Breast epithelium (tissue), 3 donors: ENCODE measurements around the gene FAM240A.

Experiments
- CTCF ChIP-seq, 3 donors: fragments of 450-650 bp; IDR thresholded peaks; one replicate each; pipeline ENCODE4 v1.5.1; 2016 to 2017; ENCODE audit warnings: antibody characterized with exemption in 3 of 3, mild to moderate bottlenecking in 3 of 3, moderate library complexity in 3 of 3
- POLR2A ChIP-seq: fragments of 450-650 bp; IDR thresholded peaks from one replicate; pipeline ENCODE4 v1.6.1; 2016; ENCODE audit warnings: antibody characterized with exemption, mild to moderate bottlenecking, moderate library complexity
- POLR2AphosphoS5 ChIP-seq, 3 donors: sonication (generic); formaldehyde crosslinking; IDR thresholded peaks; one replicate each; pipeline ENCODE4 v1.6.1; 2017; ENCODE audit warnings: antibody characterized with exemption in 3 of 3

- no peak for TF ChIP-seq CTCF (IDR thresholded peaks at IDR 0.05)
- TF ChIP-seq POLR2A: no peak
- no peak for TF ChIP-seq POLR2AphosphoS5 (IDR thresholded peaks at IDR 0.05)
Observed at GRCh38 chr3:46669191-46669999, 57.1 kb downstream of the FAM240A start.
